Lower leg skin (tissue), 3 donors: Measurements from ENCODE around the gene SYNE2.

Experiments used
- CTCF ChIP-seq, 3 donors: fragments of 450-650 bp; IDR thresholded peaks; one replicate each; pipeline ENCODE4 v1.5.1; 2016; ENCODE audit warnings: antibody characterized with exemption in 3 of 3, mild to moderate bottlenecking in 3 of 3, moderate library complexity in 2 of 3
- POLR2A ChIP-seq, 2 donors: fragments of 450-650 bp; IDR thresholded peaks; one replicate each; pipeline ENCODE4 v1.6.1; 2016 to 2017; ENCODE audit warnings: antibody characterized with exemption in 2 of 2, mild to moderate bottlenecking in 1 of 2, moderate library complexity in 1 of 2

- TF ChIP-seq CTCF (IDR thresholded peaks at IDR 0.05) = no peak
- TF ChIP-seq POLR2A (IDR thresholded peaks at IDR 0.05) = no peak
Observed at GRCh38 chr14:64110802-64111201, 258.0 kb downstream of the SYNE2 start.
